Cardiac fibroblast (primary cell): ENCODE data around the gene FMN1.
A peak's percentile ranks its signal among the peaks of the same experiment; 100 is the strongest.

Experiments used
- DNase-seq, 2 donors: peaks; one replicate each; pipeline versions ENCODE4 v3.0.0 to v3.0.0-alpha.2; 2010; ENCODE audit warnings: low read depth in 2 of 2
- H3K4me3 ChIP-seq, 2 donors: replicated peaks in 1 of 2; 1 replicate in 1 of 2; 2 replicates in 1 of 2; pipeline ENCODE4 v1.5.1; 2011; ENCODE audit warnings: low read depth in 2 of 2, low read length in 2 of 2, mild to moderate bottlenecking in 2 of 2, moderate library complexity in 1 of 2
- TF ChIP-seq, protein P1 (sequence below): IDR thresholded peaks from one replicate; pipeline ENCODE4 v1.5.1; 2011; ENCODE audit warnings: low read depth, mild to moderate bottlenecking, low read length, inconsistent platforms

Gene FMN1

DNA sequence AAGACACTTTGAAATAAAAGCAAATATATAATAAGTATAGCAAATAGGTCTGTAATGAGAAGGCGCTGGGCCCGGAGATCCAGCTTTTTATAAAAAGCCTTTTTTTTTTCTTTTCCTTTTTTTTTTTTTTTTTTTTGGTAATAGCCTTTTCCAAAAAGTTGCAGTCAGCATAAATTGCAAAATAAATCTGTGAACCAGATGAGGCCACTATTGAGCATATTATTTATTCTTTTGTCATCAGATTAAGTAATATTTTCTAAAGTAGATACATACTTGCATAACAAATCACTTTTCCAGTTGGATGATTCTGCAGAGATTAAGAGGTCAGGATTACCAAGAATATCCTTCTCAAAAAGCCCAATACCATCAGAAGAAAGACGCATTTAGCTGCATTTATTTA lies 24.9 kb downstream of the FMN1 start:
- no peak overlapping the region for H3K4me3 ChIP-seq
- TF ChIP-seq, protein P1, sequence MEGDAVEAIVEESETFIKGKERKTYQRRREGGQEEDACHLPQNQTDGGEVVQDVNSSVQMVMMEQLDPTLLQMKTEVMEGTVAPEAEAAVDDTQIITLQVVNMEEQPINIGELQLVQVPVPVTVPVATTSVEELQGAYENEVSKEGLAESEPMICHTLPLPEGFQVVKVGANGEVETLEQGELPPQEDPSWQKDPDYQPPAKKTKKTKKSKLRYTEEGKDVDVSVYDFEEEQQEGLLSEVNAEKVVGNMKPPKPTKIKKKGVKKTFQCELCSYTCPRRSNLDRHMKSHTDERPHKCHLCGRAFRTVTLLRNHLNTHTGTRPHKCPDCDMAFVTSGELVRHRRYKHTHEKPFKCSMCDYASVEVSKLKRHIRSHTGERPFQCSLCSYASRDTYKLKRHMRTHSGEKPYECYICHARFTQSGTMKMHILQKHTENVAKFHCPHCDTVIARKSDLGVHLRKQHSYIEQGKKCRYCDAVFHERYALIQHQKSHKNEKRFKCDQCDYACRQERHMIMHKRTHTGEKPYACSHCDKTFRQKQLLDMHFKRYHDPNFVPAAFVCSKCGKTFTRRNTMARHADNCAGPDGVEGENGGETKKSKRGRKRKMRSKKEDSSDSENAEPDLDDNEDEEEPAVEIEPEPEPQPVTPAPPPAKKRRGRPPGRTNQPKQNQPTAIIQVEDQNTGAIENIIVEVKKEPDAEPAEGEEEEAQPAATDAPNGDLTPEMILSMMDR = no peak
- DNase-seq = no peak

DNA sequence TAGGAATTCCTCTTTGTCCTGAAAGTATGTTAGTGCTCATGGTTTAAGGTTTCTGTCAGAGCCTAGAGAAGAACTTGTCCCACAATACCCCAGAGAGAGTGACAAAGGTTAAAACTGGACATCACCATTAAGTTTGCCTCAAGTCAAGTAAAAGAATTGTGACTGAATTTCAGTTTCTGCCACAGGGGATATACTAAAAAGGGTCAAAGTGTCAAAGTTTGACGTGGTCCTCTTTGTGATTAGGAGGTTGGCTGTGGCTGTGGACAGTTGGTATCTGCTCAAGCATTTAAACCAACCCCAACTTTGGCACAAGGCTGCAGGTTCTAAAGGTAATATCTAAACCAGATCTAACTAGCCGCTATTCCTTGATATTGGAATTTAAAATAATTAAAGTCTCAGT lies 26.1 kb downstream of the FMN1 start:
- DNase-seq = no peak
- TF ChIP-seq, protein P1 = no peak
- no peak overlapping the region for H3K4me3 ChIP-seq

DNA sequence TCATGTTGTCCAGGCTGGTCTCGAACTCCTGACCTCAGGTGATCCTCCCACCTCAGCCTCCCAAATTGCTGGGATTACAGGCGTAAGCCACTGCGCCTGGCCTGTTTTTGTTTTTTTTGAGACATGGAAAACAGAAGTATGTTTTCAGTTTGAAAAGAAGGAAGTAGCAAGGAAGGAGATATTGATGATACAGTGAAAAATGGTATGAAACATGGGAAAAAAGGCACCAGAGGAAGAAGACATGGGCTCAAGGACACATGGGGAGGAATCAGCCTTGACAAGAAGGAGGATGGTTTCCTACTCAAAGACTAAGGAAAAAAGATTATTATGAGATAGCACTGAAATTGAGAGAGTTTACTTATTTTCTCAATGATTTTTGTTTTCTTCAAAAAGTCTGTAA lies 30.7 kb downstream of the FMN1 start:
- no peak for DNase-seq
- H3K4me3 ChIP-seq = no peak overlapping the region
- TF ChIP-seq, protein P1 = no peak

DNA sequence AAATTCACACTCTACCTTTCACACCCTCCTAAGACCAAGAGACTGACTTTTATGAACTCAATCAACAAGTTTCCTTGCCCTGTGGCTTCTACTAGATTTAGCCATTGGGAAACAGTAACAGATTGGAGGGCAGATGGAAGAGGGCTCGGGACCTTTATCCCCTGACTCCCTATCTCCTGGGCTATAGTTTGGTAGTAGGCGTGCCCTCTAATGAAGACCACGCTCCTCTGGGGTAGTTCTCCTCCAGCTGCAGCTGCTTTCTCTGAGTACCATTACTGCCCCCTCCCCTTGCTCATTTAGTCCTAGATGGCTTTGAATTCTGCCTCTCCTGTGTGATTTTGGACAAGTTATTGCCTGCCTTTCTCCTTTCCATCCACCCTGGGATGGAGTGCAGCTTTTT lies 33.3 kb downstream of the FMN1 start:
- no peak for DNase-seq
- TF ChIP-seq, protein P1 = no peak
- H3K4me3 ChIP-seq = no peak overlapping the region

DNA sequence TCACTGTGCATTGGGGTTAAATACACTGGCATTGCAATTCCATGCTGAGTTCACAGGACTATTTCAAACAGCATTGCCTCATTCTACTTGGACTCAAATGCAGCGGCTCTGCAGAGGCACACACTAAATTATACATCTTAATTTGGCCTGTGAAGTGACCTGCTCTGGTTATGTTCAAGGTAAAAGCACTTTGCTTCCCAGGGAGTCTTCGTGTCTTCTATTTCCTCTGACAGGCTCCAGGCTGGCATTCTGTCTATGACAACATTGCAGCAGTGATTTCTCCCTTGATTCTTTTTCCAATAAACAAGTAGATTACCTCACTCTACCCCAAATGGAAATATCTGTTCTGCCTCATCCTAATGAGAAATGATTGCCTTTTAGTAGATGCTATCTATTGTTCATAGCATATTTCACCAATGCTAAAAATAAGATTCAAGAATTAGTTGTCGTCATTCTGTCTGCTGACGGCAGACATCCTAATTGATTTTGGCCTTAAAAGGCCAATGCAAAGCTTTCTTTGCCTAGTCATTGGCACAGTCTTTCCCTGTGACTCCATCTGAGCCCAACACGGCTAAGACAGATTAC lies 33.8 kb downstream of the FMN1 start:
- DNase-seq = peak in 1 of 2 donors; percentile 13
- TF ChIP-seq, protein P1 = no peak
- H3K4me3 ChIP-seq = no peak overlapping the region

DNA sequence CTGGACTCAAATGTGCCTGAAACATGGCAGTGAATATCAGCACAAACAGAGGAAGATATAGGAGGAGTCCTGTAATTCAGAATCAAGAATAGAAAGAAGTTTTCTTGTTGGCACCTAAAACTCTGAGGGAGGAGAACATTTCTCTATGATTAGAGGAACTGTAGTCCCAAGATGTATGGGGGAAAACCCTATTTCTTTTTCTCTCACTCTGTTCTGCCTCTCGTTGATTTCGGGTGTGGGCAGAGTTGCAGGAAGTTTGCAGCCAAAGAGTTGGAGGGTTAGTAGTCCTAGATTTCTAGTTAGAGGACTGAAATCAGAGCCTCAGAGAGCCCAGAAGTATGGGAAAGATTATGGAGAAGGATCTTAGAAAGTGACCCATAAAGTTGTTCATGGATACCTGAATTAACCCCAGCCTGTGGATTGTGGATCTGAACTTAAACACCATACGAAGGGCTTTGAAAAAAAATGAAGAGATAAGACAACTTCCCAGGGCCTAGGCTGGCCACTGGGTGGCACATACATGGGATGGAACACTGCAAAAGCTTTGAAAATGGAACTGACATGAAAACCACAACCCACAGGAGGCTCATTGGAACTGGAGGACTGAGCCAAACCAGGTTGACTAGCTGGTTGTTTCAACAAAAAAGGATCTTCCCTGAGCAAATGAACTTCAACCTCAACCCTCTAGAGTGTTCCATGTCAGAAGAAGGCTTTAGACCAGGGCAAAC lies 34.6 kb downstream of the FMN1 start:
- DNase-seq = no peak
- TF ChIP-seq, protein P1 = no peak

More for the DNA sequence above, 34.6 kb downstream of the FMN1 start:
- H3K4me3 ChIP-seq = no peak overlapping the region
